ENCODE measurements around the gene PTPN14. TPM values are rescaled to one million over a fixed set of nuclear protein-coding genes. Genes with fewer than 3 reads are reported as not detected.

The PTPN14 gene
- total RNA-seq, 1 experiment from 2014 or later: 209 TPM

DNA sequence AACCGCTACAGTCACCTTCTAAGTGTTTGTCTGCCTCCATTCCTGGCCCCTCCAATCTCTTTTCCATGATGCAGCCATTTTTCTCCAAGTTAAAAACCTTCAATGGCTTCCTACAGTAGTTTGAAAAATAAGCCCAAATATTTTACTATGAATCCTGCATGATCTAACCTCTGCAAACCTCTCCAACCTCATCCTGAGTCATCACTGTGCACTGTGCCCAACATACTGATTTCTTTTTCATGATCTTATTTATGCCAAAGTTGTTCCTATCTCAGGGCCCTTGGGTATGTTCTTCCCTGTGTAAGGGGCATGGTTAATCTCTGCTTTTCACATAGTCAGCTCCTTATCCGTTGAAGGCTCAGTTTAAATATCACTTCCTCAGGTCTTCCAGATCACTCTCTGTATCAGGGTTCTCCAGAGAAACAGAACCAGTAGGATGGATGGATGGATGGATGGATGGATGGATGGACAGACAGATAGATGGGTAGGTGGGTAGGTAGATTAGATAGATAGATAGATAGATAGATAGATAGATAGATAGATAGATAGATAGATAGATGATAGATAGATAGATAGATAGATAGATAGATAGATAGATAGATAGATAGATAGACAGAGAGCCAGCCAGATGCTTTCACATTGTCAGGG, 18.1 kb upstream of the PTPN14 start:
- intact Hi-C loops (cut with micrococcal nuclease; ENCODE audit: unreplicated experiment): no loop called here
- DNase-seq (ENCODE audit: low read depth, low spot score): no peak
- Histone ChIP-seq H3K4me3 (ENCODE audit: low read depth in 2 of 2, low read length in 2 of 2) (no peak overlapping the region), H3K27me3 (ENCODE audit: control insufficient read depth, insufficient read depth, low read length) (no peaks in the 10 kb centered on the region), H3K4me1 (ENCODE audit: control insufficient read depth, insufficient read depth, low read length) (peaks cover 52% of the 10 kb centered on the region), H3K36me3 (ENCODE audit: control insufficient read depth, insufficient read depth, low read length) (no peaks in the 10 kb centered on the region), H3K9me3 (ENCODE audit: control insufficient read depth, insufficient read depth, low read depth, low read length) (no peaks in the 10 kb centered on the region), H3K27ac (ENCODE audit: low read length) (peak overlapping the region; percentile 77)
- TF ChIP-seq TCF7L2 (IDR thresholded peaks at IDR 0.05; ENCODE audit: low read depth, low read length): no peak
- no peak for TF ChIP-seq POLR2AphosphoS5 (IDR thresholded peaks at IDR 0.05; ENCODE audit: low read depth, low read length)
- no peak for TF ChIP-seq SIN3A (IDR thresholded peaks at IDR 0.05; ENCODE audit: borderline replicate concordance, insufficient read depth, low read depth, low read length)
- TF ChIP-seq, protein P1, sequence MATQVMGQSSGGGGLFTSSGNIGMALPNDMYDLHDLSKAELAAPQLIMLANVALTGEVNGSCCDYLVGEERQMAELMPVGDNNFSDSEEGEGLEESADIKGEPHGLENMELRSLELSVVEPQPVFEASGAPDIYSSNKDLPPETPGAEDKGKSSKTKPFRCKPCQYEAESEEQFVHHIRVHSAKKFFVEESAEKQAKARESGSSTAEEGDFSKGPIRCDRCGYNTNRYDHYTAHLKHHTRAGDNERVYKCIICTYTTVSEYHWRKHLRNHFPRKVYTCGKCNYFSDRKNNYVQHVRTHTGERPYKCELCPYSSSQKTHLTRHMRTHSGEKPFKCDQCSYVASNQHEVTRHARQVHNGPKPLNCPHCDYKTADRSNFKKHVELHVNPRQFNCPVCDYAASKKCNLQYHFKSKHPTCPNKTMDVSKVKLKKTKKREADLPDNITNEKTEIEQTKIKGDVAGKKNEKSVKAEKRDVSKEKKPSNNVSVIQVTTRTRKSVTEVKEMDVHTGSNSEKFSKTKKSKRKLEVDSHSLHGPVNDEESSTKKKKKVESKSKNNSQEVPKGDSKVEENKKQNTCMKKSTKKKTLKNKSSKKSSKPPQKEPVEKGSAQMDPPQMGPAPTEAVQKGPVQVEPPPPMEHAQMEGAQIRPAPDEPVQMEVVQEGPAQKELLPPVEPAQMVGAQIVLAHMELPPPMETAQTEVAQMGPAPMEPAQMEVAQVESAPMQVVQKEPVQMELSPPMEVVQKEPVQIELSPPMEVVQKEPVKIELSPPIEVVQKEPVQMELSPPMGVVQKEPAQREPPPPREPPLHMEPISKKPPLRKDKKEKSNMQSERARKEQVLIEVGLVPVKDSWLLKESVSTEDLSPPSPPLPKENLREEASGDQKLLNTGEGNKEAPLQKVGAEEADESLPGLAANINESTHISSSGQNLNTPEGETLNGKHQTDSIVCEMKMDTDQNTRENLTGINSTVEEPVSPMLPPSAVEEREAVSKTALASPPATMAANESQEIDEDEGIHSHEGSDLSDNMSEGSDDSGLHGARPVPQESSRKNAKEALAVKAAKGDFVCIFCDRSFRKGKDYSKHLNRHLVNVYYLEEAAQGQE (IDR thresholded peaks at IDR 0.05; ENCODE audit: insufficient read depth in 1 of 2, low read depth in 2 of 2, low read length in 1 of 2): no peak
- TF ChIP-seq, protein P2, sequence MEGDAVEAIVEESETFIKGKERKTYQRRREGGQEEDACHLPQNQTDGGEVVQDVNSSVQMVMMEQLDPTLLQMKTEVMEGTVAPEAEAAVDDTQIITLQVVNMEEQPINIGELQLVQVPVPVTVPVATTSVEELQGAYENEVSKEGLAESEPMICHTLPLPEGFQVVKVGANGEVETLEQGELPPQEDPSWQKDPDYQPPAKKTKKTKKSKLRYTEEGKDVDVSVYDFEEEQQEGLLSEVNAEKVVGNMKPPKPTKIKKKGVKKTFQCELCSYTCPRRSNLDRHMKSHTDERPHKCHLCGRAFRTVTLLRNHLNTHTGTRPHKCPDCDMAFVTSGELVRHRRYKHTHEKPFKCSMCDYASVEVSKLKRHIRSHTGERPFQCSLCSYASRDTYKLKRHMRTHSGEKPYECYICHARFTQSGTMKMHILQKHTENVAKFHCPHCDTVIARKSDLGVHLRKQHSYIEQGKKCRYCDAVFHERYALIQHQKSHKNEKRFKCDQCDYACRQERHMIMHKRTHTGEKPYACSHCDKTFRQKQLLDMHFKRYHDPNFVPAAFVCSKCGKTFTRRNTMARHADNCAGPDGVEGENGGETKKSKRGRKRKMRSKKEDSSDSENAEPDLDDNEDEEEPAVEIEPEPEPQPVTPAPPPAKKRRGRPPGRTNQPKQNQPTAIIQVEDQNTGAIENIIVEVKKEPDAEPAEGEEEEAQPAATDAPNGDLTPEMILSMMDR (IDR thresholded peaks at IDR 0.05): no peak
- peak; percentile 51 for ATAC-seq
- no TSS peak for BruUV-seq (replicated peaks)
- in situ Hi-C loops (cut with HindIII; ENCODE audit: low pct_unique_long_range_greater_than_20kb, low sequenced_read_pairs): no loop called here
- CTCF ChIA-PET: interaction anchor here (1.1 to 1.3 kb wide), 2 partner anchors 9 to 238 kb away, joined by 3 to 4 read pairs; no protein-coding TSS in a partner anchor
- POLR2A ChIA-PET: no interaction called here

DNA sequence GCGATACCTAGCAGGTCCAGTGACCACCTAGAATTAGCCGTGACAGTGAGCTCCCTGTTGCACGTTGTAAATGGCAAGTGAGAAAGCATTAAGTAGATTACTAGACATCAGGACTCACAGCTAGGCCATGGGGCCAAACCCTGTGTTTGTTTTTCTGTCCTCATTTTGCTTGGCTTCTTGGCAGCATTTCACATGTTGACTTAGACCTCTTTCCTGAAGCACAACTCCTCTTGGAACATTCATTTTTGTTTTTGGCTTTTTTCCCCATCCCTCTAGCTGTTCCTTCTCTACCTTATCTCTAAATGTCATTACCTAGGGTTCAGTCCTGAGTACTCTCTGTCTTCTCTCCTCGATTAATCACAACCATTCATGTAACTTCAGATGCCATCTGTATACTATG, 16.9 kb upstream of the PTPN14 start:
- no peaks in the 10 kb centered on the region for H3K9me3 ChIP-seq (ENCODE audit: control insufficient read depth, insufficient read depth, low read depth, low read length)
- intact Hi-C loops (cut with micrococcal nuclease; ENCODE audit: unreplicated experiment): no loop called here
- in situ Hi-C loops (cut with HindIII; ENCODE audit: low pct_unique_long_range_greater_than_20kb, low sequenced_read_pairs): no loop called here
- POLR2A ChIA-PET: interaction anchor here (0.5 to 1.2 kb wide), 2 partner anchors 11 kb away, joined by 7 to 13 read pairs; no protein-coding TSS in a partner anchor
- no peak overlapping the region for H3K4me3 ChIP-seq (ENCODE audit: low read depth in 2 of 2, low read length in 2 of 2)
- TF ChIP-seq, protein P1 (IDR thresholded peaks at IDR 0.05; ENCODE audit: insufficient read depth in 1 of 2, low read depth in 2 of 2, low read length in 1 of 2): no peak
- TF ChIP-seq, protein P2 (IDR thresholded peaks at IDR 0.05): no peak
- no peak for TF ChIP-seq POLR2AphosphoS5 (IDR thresholded peaks at IDR 0.05; ENCODE audit: low read depth, low read length)
- TF ChIP-seq TCF7L2 (IDR thresholded peaks at IDR 0.05; ENCODE audit: low read depth, low read length): no peak
- TF ChIP-seq SIN3A (IDR thresholded peaks at IDR 0.05; ENCODE audit: borderline replicate concordance, insufficient read depth, low read depth, low read length): no peak
- peak overlapping the region; percentile 72 for H3K27ac ChIP-seq (ENCODE audit: low read length)
- DNase-seq (ENCODE audit: low read depth, low spot score) (no peak), ATAC-seq (no peak)
- peaks cover 48% of the 10 kb centered on the region for H3K4me1 ChIP-seq (ENCODE audit: control insufficient read depth, insufficient read depth, low read length)
- no peaks in the 10 kb centered on the region for H3K36me3 ChIP-seq (ENCODE audit: control insufficient read depth, insufficient read depth, low read length)
- no peaks in the 10 kb centered on the region for H3K27me3 ChIP-seq (ENCODE audit: control insufficient read depth, insufficient read depth, low read length)
- BruUV-seq (replicated peaks): no TSS peak
- CTCF ChIA-PET: interaction anchor here (0.5 to 1.3 kb wide), 3 partner anchors 15 to 237 kb away, joined by 3 to 8 read pairs (median 3); no protein-coding TSS in a partner anchor

Measured in Panc1 (cell line).